GM10266 (cell line): Measurements from ENCODE around the gene GNA15.

ENCODE experiments used
- DNase-seq: peaks from one replicate; pipeline ENCODE4 v3.0.0; 2012; ENCODE audit errors: extremely low spot score
- CTCF ChIP-seq: IDR thresholded peaks from 2 replicates; pipeline ENCODE4 v1.5.1; 2012; ENCODE audit warnings: mild to moderate bottlenecking, low read depth; ENCODE audit not compliant: control insufficient read depth, insufficient read depth; ENCODE audit errors: missing control alignments

GNA15 gene

GRCh38 chr19:3102239-3103140 is 33.3 kb upstream of the GNA15 start:
- no peak for DNase-seq
- no peak for TF ChIP-seq CTCF

GRCh38 chr19:3104708-3104983 is 31.2 kb upstream of the GNA15 start:
- TF ChIP-seq CTCF: no peak
- no peak for DNase-seq

- DNase-seq: no peak
- no peak for TF ChIP-seq CTCF
Observed at GRCh38 chr19:3105641-3106508, 30.0 kb upstream of the GNA15 start.

- TF ChIP-seq CTCF: no peak
- no peak for DNase-seq
Observed at GRCh38 chr19:3106509-3107141, 29.2 kb upstream of the GNA15 start.

GRCh38 chr19:3107658-3108057 is 28.2 kb upstream of the GNA15 start:
- DNase-seq: no peak
- no peak for TF ChIP-seq CTCF

GRCh38 chr19:3108775-3109174 is 27.1 kb upstream of the GNA15 start:
- DNase-seq: peak; percentile 81
- peak; percentile 89 for TF ChIP-seq CTCF

- TF ChIP-seq CTCF: no peak
Observed at GRCh38 chr19:3109491-3109890, 26.3 kb upstream of the GNA15 start.

More at GRCh38 chr19:3109491-3109890, 26.3 kb upstream of the GNA15 start:
- no peak for DNase-seq
